NCI-H510A treated with DMSO at 0.1 percent for 48 hours (cell line): ENCODE measurements around the gene PRKAG2.

Source experiments
- DNase-seq: peaks from one replicate; lab custom pipeline; 2025; lab: John Stamatoyannopoulos, UW

Gene PRKAG2

DNA sequence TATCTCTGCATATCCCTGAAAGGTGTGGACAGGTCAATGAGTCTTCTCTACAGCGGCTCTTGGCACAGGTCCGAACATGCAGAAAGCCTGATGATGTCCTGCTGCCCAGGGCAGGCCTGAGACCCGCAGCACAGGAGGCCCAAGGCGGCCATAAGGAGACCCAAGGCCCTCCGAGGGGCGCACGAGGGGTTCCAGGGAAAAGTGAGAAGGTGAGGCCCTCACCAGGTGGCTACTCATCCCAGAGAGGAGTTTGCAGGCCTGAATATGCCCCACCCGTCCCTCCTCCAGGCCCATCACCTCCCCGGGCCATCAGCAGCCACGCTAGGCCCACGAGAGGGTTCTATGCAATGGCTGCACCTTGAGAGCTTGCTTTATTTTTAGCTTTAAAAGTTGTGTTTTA, 183.8 kb downstream of the PRKAG2 start:
- no peak for DNase-seq

DNA sequence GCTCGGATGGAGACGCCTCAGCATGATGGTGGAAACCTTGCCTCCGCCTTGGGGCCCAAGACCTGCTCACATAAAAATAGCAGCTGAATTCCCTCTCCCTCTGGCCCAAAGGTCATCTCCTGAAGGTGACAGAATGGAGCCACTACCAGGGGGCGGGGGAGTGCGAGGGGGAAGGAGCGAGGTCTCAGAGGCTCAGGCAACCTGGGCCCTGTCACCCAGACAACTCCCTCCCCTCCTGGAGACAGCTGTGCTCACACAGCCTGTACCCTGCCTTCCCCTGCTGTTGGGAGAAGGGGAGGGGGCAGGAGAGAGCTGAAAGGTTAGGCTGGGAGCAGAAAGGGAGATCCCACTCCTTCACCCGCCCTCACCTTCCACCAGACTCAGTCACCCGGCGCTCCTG, 184.2 kb downstream of the PRKAG2 start:
- no peak for DNase-seq

DNA sequence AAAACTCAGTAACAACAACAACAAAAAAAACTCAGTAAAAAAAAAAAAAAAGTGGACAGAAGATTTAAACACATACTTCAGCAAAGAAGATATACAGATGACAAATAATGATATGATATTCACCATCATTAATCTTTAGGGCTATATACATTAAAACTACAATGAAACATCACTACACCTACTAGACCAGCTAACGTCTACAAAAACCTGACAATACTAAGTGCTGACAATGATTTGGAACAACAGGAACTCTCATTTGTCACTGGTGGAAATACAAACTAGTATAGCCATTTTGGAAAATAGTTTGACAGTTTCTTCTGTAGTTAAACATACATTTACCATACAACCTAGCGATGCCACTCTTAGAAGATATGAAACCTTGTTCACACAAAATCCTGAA, 185.5 kb downstream of the PRKAG2 start:
- no peak for DNase-seq

DNA sequence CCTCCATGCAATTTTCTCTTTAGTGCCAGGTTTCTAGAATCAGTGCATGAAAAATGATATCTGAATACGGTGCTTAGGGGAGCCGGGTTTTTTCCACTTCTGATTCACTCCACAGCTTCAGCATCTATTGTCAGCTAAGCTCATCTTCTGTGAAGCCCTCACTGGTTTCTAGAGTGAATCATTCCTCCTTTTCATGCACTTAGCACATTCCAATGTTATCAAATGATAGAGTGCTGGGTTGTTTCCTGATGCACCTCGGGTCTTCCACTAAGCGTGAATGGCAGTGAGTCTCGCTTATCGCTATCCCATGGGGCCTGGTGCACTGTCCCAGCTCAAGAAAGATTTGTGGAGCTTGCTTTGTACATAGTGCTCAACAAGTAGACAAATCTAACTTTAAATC, 186.3 kb downstream of the PRKAG2 start:
- no peak for DNase-seq

DNA sequence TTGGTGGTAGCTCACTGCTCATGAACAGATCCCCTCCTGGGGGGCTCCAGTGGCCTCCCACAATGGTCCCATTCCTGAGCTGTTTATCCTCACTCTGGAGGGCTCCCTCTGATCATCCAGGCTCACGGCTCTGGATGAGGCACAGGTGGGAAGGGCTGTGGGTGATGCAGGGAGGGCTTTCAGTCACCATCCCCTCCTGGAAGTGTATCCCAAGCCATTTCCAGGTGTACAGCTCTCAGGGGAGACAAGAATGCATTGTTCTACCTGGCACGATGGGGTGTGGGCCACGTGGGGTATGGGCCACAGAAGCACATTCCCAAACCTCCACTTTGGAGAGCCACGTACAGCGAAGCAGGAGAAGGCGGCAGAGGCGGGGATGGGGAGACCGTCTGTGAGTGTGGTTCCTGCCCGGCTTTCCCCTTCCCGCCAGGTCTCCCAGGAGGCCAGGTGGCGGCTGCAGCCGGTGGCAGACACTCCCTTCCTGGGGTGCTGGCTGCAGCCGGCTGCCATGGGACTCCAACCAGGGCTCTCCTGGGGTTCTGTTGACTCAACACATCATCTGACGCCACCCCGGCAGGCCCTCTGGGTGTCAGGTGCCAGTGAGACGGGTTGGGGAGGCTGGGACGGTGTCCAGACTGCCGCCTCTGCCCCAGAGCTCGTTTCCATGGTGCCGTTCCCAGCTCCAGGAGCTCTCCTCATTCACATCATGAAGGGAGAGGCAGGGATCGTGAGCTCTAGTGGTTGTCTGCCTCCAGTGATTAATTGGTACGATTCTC, 187.5 kb downstream of the PRKAG2 start:
- DNase-seq, result peak; percentile 68

DNA sequence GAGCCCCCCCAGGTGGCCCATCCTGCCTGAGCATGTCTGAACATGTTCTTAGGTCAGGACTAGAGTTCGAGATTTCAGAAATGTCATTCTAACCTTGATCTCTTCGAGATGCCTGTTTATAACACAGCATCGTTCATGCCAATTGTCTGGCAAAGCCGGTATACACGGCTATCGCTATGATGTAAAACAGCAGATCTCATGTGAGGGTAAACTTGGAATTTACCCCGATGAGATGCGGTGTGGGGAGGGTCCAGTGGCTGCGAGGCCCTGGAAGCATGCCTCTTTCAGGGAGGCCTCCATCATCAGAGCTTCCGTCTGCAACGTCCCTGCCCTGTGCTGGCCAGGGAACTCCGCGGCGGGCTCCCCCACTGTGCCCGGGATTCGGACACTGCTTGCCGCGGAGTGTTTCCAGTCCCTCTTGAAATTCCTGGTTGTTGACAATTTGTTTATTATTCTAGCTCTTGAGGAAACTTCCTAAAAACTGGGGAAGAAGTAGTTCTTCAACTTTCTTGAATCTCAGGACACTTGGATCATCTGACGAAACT, 188.6 kb downstream of the PRKAG2 start:
- no peak for DNase-seq

DNA sequence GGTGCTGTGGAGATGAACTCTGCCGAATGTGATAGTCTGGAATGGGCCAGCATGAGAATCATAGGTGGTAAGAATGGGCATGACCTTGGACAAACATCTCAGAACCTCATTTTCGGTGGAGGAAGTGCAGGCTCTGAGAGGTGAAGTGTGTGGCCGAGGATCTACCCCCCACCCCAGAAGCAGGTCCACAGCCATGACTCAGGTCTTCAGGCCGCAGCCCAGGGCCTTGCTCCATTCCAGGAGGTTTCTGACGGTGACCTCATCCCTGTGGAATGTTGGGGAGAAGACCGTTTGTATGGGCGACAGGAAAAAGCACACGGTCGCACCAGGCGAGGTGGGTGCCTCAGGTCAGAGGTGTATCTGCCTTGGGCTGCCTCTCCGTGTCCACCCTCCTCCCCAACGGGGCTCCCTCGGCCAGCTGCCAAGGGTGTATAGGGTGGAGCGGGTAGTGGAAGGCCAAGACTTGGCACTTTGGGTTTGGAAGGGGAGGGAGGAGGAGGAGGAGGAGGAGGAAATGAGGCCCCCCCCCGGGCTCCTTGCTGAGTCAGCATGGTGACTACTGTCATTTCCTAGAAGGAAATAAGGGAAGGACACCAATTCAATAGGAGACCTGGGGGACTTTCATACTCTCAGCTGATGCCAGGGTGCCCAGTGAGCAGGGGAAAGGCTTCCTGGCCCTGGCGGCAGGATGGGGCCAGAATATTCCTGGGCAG, 189.2 kb downstream of the PRKAG2 start:
- no peak for DNase-seq

DNA sequence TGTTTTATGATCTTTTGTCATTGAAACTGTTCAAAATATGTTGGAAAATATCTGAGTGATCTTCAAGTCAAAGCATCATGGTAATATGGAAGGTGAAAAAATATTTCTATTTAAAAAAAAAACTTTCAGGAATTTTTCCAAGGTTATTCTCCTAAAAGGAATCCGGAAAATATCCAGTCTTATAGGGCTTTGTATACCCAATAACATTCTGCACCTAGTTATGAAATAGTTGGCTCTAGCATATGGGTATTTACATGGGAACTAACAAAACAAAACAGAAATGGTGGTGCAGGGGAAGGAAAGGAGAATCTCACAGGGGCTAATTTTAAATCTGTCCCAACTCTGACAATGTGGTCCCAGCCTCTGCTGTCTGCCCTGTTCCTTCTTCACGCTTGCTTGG, 190.1 kb downstream of the PRKAG2 start:
- DNase-seq, result no peak

DNA sequence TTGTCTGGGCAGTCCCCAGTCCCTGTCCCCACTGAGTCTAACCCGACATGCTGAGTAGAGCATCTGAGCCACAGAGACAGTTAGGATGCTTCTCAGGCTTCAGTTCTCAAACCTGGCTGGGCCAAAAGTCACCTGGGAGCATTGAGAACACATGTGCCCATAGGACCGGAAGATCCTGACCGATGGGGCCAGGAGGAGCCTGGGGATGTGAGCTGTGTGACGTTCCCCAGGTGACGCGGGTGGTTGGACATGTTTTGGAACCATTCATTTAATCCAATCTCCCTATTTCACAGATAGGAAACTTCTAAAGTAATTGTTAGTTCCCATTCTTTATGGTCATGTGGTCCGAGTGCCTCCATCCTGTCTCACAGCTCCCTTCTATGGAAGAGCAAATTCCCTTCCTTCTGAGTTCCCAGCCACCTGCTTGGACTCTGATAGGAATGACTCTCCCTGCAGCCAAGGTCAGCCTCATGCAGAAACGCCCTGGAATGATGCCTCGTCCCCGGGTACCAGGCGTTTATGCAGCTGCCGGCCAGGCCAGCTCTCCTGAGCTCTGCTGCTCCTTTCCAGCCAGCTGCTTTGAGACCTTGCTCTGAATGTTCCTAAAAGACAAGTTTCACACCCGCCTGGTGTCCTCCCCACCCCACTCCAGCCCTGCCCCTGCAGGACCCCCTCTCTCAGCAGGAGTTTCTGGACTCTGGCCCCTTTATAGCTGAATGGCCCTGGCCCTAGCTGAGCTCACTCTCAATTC, 190.7 kb downstream of the PRKAG2 start:
- no peak for DNase-seq

DNA sequence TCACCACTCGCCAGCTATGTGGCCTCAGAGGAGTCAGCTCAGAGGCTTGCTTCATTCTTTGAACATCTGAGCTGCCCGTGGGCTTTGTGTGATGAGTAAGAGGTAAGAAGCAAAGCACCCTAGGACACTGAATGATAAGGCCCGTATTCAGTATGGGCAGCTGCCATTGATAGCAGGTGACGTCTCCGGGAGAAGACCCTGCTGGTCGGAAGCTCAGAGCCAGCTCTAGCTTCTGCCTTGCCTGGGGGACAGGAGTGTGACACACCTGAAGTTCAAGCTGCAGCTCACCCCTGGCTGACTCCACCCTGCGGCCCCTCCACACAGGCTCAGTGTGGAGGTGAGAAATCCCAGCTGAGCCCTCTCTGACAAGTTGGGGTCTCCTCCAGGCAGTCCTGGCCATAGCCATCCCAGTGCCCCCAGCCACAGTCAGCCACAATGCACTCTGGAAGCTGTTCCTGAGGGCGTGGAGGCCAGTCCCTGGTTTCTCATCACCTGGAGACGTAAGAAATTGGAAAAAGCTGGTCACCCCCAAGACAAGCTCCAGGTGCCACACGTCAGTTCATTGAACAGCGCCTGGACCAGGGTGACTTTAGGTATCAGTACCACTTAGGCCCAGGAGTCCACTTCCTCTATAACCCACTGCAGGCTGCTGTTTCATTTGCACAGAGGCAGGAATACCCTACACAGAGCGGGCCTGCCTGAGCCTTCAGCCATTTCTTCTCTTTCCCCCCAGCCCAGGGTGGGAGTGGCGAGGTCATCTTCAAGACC, 192.3 kb downstream of the PRKAG2 start:
- DNase-seq, result no peak

DNA sequence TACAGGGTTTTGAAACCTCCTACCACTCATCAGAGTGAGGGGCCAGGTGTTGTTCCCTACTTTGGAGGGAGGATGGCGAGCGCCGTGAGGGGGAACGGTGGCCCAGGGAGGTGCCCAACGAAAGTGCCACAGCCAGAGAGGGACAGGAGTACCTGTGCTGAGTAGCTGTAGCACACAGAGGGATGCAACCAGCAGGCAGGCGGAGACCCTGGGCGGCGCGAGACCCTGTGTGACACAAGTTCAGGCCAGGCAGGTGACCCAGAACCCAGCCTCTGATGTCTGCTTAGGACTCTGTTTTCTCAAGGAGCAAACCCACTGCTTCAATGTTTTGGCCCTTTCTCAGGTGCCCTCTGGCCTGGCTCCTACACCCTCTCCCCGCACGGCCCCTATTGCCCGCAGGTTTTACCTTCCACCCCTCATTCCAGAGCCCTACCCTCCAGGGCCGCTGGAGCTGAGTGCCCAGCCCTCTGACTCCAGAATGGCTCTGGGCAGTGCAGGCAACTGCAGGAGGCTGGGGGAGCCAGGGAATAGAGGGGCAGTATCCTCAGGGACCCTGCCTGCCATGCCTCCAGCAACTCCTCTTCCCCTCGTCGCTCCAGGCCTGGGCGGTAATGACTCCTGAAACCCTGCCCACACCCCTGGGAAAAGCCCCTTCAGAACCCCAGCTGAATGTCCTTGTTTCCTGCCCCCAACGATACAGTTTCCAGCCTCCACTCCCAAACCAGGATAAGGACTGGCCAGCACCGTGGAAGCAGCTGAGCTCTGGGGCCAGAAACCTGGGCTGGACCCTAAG, 193.1 kb downstream of the PRKAG2 start:
- DNase-seq, result no peak

DNA sequence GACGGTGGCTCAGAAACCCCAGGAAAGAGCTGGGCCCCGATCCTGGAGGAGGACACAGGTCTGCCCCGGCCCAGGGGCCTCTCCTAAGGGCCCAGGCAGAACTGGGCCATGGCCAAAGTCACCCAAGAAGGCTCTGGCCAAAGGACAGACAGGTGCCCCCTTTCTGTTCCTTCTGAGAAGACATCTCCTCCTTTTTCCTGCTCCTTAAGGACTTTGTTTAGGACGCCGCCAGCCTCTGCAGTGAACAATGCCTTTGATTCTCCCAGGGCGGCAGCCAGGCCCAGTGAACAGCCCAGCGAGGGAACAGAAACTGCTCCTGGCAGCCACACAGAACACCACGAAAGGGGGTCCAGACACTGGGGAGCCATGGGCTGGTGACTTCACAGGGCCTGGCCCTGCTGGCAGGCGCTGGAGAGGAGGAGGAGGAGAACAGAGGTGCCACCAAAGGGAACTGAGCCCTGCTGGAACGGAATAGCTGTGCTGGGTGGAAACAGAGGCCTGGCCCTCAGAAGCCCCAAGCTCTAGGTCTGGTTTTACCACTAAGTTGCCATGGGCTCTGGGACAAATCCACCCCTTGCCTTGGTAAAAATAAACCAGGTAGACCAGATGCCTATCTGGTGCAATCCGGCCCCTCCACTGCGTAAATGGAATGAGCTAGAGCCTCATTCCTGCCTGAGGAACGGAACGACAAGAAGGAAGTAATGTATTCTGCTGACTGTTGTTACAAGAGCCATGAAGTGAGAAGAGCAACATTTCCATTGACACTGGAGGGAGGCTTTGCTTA, 193.9 kb downstream of the PRKAG2 start:
- no peak for DNase-seq

DNA sequence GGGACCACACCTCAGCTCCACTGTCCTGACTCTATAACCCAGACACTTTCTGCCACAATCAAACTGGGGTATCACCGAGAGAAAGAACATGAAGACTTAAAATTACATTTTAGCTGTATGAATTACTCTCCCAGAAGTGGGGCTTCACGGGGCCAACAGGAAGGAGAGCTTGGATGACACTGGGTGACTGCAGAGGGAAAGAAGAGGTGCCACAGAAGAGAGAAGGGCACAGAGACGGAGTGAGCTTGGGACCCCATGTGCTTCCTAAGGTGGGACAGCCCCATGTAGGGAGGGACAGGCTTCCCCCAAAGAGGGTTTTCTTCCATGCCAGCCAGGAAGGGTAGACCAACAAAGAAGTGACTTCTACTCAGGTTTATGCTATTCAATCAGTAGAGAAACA, 195.2 kb downstream of the PRKAG2 start:
- DNase-seq, result no peak

DNA sequence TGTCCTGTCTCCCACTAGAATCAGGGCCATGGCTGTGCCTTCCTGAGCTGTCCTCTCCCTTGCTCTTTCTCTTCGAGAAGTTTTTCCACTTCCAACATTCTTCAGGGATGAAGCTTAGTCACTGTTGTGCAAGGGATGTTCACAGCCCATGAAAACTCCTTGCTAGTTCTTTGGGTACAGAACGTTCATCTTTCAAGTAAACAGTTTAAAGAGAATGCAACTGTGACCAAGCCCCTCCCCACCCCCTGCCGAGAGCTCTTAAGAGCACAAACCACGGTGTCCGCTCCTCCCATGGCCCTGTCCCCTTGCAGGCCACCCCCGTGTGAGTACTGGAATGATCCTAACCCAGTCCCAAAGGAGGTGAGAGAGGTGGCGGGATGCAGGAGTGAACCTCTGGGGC, 196.1 kb downstream of the PRKAG2 start:
- DNase-seq, result no peak

DNA sequence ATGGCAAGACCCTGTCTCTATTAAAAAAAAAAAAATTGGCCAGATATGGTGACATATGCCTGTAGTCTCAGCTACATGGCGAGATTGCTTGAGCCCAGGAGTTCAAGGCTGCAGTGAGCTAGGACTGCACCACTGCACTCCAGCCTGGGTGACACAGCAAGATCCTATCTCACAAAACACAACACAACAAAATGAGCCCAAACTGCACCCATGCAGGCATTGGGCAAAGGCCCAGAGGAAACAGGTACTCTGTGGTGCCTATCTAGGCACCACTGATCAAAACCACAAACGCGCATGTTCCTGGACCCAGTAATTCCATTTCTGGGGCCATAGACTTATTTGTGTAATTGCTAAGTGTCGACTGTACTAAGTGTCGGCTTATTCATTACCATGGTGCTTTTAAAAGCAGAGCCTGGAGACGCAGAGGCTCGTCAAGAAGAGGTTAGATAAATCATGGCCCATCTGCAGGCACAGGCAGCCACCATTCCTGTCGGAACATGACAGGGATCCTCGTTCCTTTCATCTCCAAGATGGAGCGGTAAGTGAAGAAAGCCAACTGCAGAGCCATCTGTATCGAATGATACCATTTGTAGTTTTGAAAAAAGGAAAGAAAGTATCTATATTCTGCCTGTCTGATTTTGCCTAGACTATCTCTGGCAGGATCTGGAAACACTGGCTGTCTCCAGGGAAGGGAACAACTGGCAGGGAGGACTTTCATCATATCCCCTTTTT, 196.9 kb downstream of the PRKAG2 start:
- DNase-seq, result no peak

DNA sequence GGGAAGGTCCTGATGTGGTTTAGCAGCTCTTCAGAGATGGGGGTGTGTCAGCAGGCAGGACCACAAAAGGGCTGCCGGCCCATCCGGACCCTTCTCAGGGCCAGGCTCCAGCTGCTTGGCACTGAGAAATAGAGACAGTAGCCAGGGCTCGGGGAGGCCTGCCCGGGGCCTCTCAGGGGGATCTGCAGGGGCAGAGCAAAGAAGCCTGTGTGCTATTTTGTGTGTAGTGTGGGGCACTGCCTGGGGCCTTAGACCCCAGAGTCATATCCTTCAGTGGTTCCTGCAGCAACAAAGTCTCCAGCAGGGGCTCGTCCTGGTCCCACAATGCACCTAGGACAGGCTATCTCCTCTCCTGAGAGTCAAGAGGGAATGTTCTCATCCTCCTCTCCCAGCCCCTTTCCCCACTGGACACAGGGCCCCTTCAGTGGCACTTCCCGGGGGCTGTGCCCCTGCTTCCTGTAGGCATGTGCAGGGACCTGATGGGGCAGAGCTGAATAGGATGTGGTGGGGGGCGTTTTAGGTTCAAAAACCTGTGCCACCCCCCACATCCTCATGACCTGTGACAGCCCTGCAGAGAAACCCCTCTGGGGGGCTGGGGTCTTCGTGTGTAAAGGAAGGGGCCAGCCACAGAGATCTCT, 197.7 kb downstream of the PRKAG2 start:
- DNase-seq, result no peak

DNA sequence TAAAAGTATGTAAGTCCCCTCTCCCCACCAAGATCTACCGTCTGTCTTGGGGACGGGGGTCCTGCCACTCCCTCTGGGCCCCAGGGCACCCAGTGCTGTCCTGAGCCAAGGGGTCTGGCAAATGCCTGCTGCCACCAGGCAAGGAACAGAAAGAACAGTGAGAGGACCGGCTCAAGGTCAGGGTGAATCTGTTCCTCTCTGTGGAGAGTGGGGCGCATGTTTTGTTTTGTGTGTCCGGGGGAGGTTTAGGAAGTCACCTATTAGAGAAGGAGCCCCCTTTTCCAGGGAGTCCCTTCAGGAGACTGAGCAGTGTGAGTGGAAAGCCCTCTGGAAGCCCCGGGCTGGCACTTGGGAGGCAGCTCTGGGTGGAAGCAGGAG, 198.7 kb downstream of the PRKAG2 start:
- DNase-seq, result no peak

DNA sequence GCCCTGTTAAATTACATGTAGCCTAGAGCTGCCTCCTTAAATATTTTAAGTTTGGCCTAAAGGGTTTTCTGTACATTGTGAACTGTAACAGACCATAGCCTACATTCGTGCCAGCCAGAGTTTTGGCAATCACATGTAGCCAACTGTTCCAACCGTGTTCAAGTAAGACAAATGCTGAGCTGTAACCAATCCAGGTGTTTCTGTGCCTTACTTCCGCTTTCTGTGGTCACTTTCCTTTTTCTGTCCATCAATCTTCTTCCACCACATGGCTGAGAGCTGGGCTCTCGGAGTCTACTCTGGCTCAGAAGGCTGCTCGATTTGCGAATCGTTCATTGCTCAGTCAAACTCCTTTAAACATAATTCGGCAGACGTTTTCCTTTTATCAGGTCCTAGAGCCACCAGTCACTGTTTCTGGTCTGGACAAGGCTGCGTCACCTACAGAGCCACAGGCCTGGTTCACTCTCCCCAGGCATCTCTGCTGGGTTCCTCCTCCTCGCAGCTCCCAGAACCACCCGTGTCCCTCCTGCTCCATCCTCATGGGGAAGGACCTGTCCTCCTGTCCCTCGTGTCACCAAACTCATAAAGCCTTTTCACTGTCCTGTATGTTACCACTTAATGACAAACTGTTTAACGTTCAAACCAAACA, 199.2 kb downstream of the PRKAG2 start:
- no peak for DNase-seq

DNA sequence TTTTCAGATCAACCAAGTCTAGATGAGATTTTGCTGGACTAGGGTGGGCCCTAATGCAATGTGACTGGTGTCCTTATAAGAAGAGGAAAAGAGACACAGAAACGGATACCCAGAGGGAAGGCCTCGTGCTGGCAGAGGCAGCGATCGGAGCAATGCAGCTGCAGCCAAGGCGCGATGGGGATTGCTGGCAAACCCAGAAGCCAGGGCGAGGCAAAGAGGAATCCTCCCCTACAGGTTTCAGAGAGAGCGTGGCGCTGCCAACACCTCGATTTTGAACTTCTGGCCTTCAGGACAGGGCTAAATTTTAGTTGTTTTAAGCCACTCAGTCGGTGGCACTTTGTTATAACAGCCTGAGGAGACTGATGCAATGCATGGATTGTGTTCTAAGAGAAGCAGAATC, 200.2 kb downstream of the PRKAG2 start:
- no peak for DNase-seq
